Vagina (tissue), 2 donors: Measurements from ENCODE around the gene TOMT. TPM values are rescaled to one million over a fixed set of nuclear protein-coding genes. Genes with fewer than 3 reads are reported as not detected.

Experiments used
- DNase-seq, 2 donors: peaks; one replicate each; pipeline ENCODE4 v3.0.0-alpha.2; 2017; ENCODE audit errors: extremely low spot score in 2 of 2
- H3K27ac ChIP-seq: fragments of 200-600 bp; sonication (generic); one replicate; pipeline ENCODE4 v1.5.1; 2019
- H3K27me3 ChIP-seq: fragments of 200-600 bp; sonication (generic); one replicate; pipeline ENCODE4 v1.5.1; 2019
- H3K36me3 ChIP-seq, 2 donors: fragments of 200-600 bp; sonication (generic); one replicate each; pipeline ENCODE4 v1.5.1; 2017 to 2019
- H3K4me1 ChIP-seq: fragments of 200-600 bp; sonication (generic); one replicate; pipeline ENCODE4 v1.5.1; 2019
- H3K4me3 ChIP-seq, 2 donors: fragments of 200-600 bp; sonication (generic); 1 replicate in 1 of 2; 2 replicates in 1 of 2; pipeline ENCODE4 v1.5.1; 2016 to 2019
- H3K9me3 ChIP-seq: fragments of 200-600 bp; sonication (generic); one replicate; pipeline ENCODE4 v1.5.1; 2019
- POLR2A ChIP-seq, 2 donors: fragments of 450-650 bp; IDR thresholded peaks; one replicate each; pipeline ENCODE4 v1.6.1; 2017; ENCODE audit warnings: antibody characterized with exemption in 2 of 2, mild to moderate bottlenecking in 2 of 2, moderate library complexity in 2 of 2
- POLR2AphosphoS5 ChIP-seq, 2 donors: sonication (generic); formaldehyde crosslinking; IDR thresholded peaks; one replicate each; pipeline ENCODE4 v1.9.0; 2017; ENCODE audit warnings: antibody characterized with exemption in 2 of 2, mild to moderate bottlenecking in 2 of 2, low read depth in 1 of 2; ENCODE audit not compliant: insufficient read depth in 1 of 2
- intact Hi-C: fragments of 100-400 bp; cut with DNase I; formaldehyde crosslinking; loops from one replicate; pipeline ENCODE4 v1.15.1; 2023
- total RNA-seq: library from RNA; depleted of rRNA; stranded (reverse); fragments of >200 nt; gene quantifications from one replicate; pipeline ENCODE4 v1.2.3, GENCODE V29; 2016
- TF ChIP-seq, protein P1 (sequence below), 3 experiments: fragments of 450-650 bp in 2 of 3; fragments of 200-600 bp in 1 of 3; sonication (generic) in 1 of 3; IDR thresholded peaks; one replicate each; pipeline ENCODE4 v1.5.1; 2017 to 2019; ENCODE audit warnings: antibody characterized with exemption in 3 of 3, mild to moderate bottlenecking in 2 of 3, moderate library complexity in 2 of 3

TOMT gene
- total RNA-seq, 1 donor from 2014 or later, result not detected

- Histone ChIP-seq H3K36me3 (peaks cover 0 to 6% of the 10 kb centered on the region in 2 donors), H3K9me3 (no peaks in the 10 kb centered on the region), H3K4me1 (peaks cover 21% of the 10 kb centered on the region), H3K27ac (peak overlapping the region; percentile 97), H3K27me3 (no peaks in the 10 kb centered on the region), H3K4me3 (peak overlapping the region; percentile 47 to 58)
- DNase-seq, result no peak
- intact Hi-C loops, result no loop called here
- TF ChIP-seq, protein P1, sequence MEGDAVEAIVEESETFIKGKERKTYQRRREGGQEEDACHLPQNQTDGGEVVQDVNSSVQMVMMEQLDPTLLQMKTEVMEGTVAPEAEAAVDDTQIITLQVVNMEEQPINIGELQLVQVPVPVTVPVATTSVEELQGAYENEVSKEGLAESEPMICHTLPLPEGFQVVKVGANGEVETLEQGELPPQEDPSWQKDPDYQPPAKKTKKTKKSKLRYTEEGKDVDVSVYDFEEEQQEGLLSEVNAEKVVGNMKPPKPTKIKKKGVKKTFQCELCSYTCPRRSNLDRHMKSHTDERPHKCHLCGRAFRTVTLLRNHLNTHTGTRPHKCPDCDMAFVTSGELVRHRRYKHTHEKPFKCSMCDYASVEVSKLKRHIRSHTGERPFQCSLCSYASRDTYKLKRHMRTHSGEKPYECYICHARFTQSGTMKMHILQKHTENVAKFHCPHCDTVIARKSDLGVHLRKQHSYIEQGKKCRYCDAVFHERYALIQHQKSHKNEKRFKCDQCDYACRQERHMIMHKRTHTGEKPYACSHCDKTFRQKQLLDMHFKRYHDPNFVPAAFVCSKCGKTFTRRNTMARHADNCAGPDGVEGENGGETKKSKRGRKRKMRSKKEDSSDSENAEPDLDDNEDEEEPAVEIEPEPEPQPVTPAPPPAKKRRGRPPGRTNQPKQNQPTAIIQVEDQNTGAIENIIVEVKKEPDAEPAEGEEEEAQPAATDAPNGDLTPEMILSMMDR (IDR thresholded peaks at IDR 0.05), result no peak
- TF ChIP-seq POLR2AphosphoS5 (IDR thresholded peaks at IDR 0.05; ENCODE audit: insufficient read depth in 1 of 2, low read depth in 1 of 2), result no peak
- no peak for TF ChIP-seq POLR2A (IDR thresholded peaks at IDR 0.05)
Observed at GRCh38 chr11:72111300-72112142, 5.8 kb downstream of the TOMT start.

DNA sequence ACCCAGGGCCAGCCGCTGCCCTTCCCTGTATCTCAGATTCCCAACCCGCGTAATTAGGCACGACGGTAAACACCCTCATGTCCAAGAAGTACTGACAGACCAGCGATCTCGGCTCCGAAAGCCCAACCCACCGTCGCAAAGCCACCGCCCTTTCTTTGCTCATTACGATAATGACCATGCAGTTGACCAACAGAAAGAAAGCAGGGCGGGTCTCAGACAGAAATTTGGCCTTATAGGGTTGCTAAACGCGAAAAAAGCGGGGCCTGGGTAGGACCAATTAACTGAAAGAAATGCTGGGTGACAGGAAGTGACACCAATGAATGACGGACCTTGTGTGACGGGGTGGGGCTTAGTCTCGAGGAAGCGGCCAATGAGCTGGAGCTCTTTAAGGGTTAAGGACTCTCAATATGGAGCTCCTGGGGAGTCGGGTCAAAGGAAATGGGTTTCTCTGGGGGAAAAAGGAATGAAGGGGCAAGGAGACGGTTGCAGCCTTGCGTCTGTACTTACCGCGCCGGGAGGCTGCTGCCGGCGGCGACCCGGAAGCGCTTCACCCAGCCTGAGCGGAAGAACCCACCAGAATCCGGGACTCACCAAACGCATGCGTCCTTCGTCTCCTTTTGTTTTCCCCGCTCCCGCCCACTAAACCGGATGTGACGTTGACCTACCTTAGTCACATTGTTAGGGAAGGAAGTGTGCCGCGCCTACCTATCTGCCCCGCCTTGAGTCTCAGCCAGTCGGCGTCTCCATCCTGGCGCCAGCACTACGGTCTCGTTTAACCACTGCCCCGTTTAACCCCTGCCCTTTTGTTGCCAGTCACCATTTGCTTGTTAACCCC lies 6.6 kb downstream of the TOMT start, which contains the start of gene ANAPC15:
Gene ANAPC15 (minus strand): TSS at position 553 of the 835 bp plus-strand sequence. CDS start 1,419 bp downstream, outside the sequence.
- Histone ChIP-seq H3K4me1 (peaks cover 21% of the 10 kb centered on the region), H3K9me3 (no peaks in the 10 kb centered on the region), H3K27me3 (no peaks in the 10 kb centered on the region), H3K4me3 (peak within 1 kb of the TSS; percentile 47 to 58), H3K36me3 (peaks cover 0 to 6% of the 10 kb centered on the region in 2 donors), H3K27ac (peak within 1 kb of the TSS; percentile 97)
- peak; percentile 98 to 100 for DNase-seq
- TF ChIP-seq, protein P1 (IDR thresholded peaks at IDR 0.05), result peak in 1 of 3 experiments; percentile 4
- TF ChIP-seq POLR2AphosphoS5 (IDR thresholded peaks at IDR 0.05; ENCODE audit: insufficient read depth in 1 of 2, low read depth in 1 of 2), result peak; percentile 88 to 93
- peak; percentile 94 to 95 for TF ChIP-seq POLR2A (IDR thresholded peaks at IDR 0.05)
- intact Hi-C loops, result no loop called here

GRCh38 chr11:72112978-72113808 lies 7.5 kb downstream of the TOMT start:
- H3K36me3 ChIP-seq, result peaks cover 0 to 5% of the 10 kb centered on the region in 2 donors
- H3K4me1 ChIP-seq, result peaks cover 21% of the 10 kb centered on the region
- no peaks in the 10 kb centered on the region for H3K27me3 ChIP-seq
- intact Hi-C loops, result no loop called here
- peak overlapping the region; percentile 47 to 58 for H3K4me3 ChIP-seq
- peak overlapping the region; percentile 97 for H3K27ac ChIP-seq
- no peaks in the 10 kb centered on the region for H3K9me3 ChIP-seq
- peak in 1 of 2 donors; percentile 26 for TF ChIP-seq POLR2AphosphoS5 (IDR thresholded peaks at IDR 0.05; ENCODE audit: insufficient read depth in 1 of 2, low read depth in 1 of 2)
- TF ChIP-seq, protein P1 (IDR thresholded peaks at IDR 0.05), result no peak
- no peak for DNase-seq

GRCh38 chr11:72114570-72114969 lies 8.8 kb downstream of the TOMT start:
- intact Hi-C loops, result no loop called here
- no peak for TF ChIP-seq POLR2AphosphoS5 (IDR thresholded peaks at IDR 0.05; ENCODE audit: insufficient read depth in 1 of 2, low read depth in 1 of 2)
- TF ChIP-seq POLR2A (IDR thresholded peaks at IDR 0.05), result no peak
- TF ChIP-seq, protein P1 (IDR thresholded peaks at IDR 0.05), result no peak

More at GRCh38 chr11:72114570-72114969, 8.8 kb downstream of the TOMT start:
- no peak overlapping the region for H3K4me3 ChIP-seq
- no peak overlapping the region for H3K27ac ChIP-seq
- H3K9me3 ChIP-seq, result no peaks in the 10 kb centered on the region
- DNase-seq, result no peak
- H3K27me3 ChIP-seq, result no peaks in the 10 kb centered on the region
- H3K4me1 ChIP-seq, result peaks cover 21% of the 10 kb centered on the region
- no peaks in the 10 kb centered on the region for H3K36me3 ChIP-seq
